ENCODE data around the gene PCK1.
A peak's percentile ranks its signal among the peaks of the same experiment; 100 is the strongest.

Gene PCK1

GRCh38 chr20:57582432-57583288, 21.8 kb downstream of the PCK1 start:
- peak; percentile 14 for TF ChIP-seq CTCF (IDR thresholded peaks at IDR 0.05; ENCODE audit: extremely low read depth, missing control alignments)
- DNase-seq (ENCODE audit: low spot score): no peak

GRCh38 chr20:57583289-57584257, 22.7 kb downstream of the PCK1 start:
- TF ChIP-seq CTCF (IDR thresholded peaks at IDR 0.05; ENCODE audit: extremely low read depth, missing control alignments): no peak
- DNase-seq (ENCODE audit: low spot score): no peak

GRCh38 chr20:57584768-57585461, 24.0 kb downstream of the PCK1 start:
- no peak for TF ChIP-seq CTCF (IDR thresholded peaks at IDR 0.05; ENCODE audit: extremely low read depth, missing control alignments)
- DNase-seq (ENCODE audit: low spot score): no peak

GRCh38 chr20:57585466-57586213, 24.7 kb downstream of the PCK1 start:
- no peak for TF ChIP-seq CTCF (IDR thresholded peaks at IDR 0.05; ENCODE audit: extremely low read depth, missing control alignments)
- no peak for DNase-seq (ENCODE audit: low spot score)

GRCh38 chr20:57586370-57586793, 25.5 kb downstream of the PCK1 start:
- DNase-seq (ENCODE audit: low spot score): no peak
- no peak for TF ChIP-seq CTCF (IDR thresholded peaks at IDR 0.05; ENCODE audit: extremely low read depth, missing control alignments)

- TF ChIP-seq CTCF (IDR thresholded peaks at IDR 0.05; ENCODE audit: extremely low read depth, missing control alignments): no peak
- no peak for DNase-seq (ENCODE audit: low spot score)
Measured at GRCh38 chr20:57586943-57587277, 26.0 kb downstream of the PCK1 start.

Measured in GM20000 (cell line).